Inferior parietal cortex (tissue), 1 donor: ENCODE measurements around the gene UNC45B.
"Not testable (repeated sequence)": the region's sequence is repeated elsewhere in the genome, so short reads cannot be mapped to it uniquely, and the experiment has no call there.

Experiments
- DNase-seq: peaks from one replicate; pipeline ENCODE4 v3.0.0-alpha.2; 2016; ENCODE audit errors: extremely low spot score

The UNC45B gene

GRCh38 chr17:35214631-35215273, 67.1 kb downstream of the UNC45B start:
- DNase-seq, result no peak

- no peak for DNase-seq
Observed at GRCh38 chr17:35217107-35217506, 69.5 kb downstream of the UNC45B start.

- no peak for DNase-seq
Observed at GRCh38 chr17:35218915-35219314, 71.3 kb downstream of the UNC45B start.

GRCh38 chr17:35222452-35222851, 74.8 kb downstream of the UNC45B start:
- DNase-seq, result no peak

GRCh38 chr17:35224436-35224835, 76.8 kb downstream of the UNC45B start:
- DNase-seq, result no peak

GRCh38 chr17:35227546-35227945, 79.9 kb downstream of the UNC45B start:
- DNase-seq, result no peak

- DNase-seq, result no peak
Observed at GRCh38 chr17:35229638-35230037, 82.0 kb downstream of the UNC45B start.

GRCh38 chr17:35234315-35234714, 86.7 kb downstream of the UNC45B start:
- DNase-seq, result not testable (repeated sequence)

- DNase-seq, result no peak
Observed at GRCh38 chr17:35235289-35235688, 87.7 kb downstream of the UNC45B start.

- no peak for DNase-seq
Observed at GRCh38 chr17:35235917-35236316, 88.3 kb downstream of the UNC45B start.

- no peak for DNase-seq
Observed at GRCh38 chr17:35236821-35237220, 89.2 kb downstream of the UNC45B start.

GRCh38 chr17:35238821-35239220, 91.2 kb downstream of the UNC45B start:
- DNase-seq, result no peak
